Activated CD4-positive, alpha-beta T cell treated with anti-CD3 and anti-CD28 coated beads, Interleukin-2, amount 10 ng/mL, durations not matched to agents 7 days and 5 days (primary cell): ENCODE results near the gene PTPRT. TPM values are rescaled to one million over a fixed set of nuclear protein-coding genes. Genes with fewer than 3 reads are reported as not detected.

Experiments used
- CTCF ChIA-PET: fragments of 350-600 bp; sonication (Branson Sonifier 250); formaldehyde crosslinking; loops from one replicate; lab custom pipeline; 2021; ENCODE audit warnings: antibody characterized with exemption; lab: Charles Lee
- POLR2A ChIA-PET: fragments of 350-600 bp; sonication (Branson Sonifier 250); formaldehyde crosslinking; loops from one replicate; lab custom pipeline; 2021; ENCODE audit warnings: antibody characterized with exemption; lab: Charles Lee
- DNase-seq: peaks from one replicate; pipeline ENCODE4 v3.0.0-alpha.2; 2020
- H3K27ac Mint-ChIP-seq: one replicate; pipeline ENCODE4 v1.8.0; 2021; ENCODE audit warnings: mild to moderate bottlenecking, moderate library complexity, mixed read lengths
- H3K27me3 Mint-ChIP-seq: one replicate; pipeline ENCODE4 v1.8.0; 2021; ENCODE audit warnings: mixed read lengths
- H3K36me3 Mint-ChIP-seq: one replicate; pipeline ENCODE4 v1.8.0; 2021; ENCODE audit warnings: low read depth, mixed read lengths
- H3K4me1 Mint-ChIP-seq: one replicate; pipeline ENCODE4 v1.8.0; 2021; ENCODE audit warnings: mixed read lengths
- H3K4me3 Mint-ChIP-seq: one replicate; pipeline ENCODE4 v1.8.0; 2021; ENCODE audit warnings: mild to moderate bottlenecking, moderate library complexity, mixed read lengths
- H3K9me3 Mint-ChIP-seq: one replicate; pipeline ENCODE4 v1.8.0; 2021; ENCODE audit warnings: mixed read lengths
- total RNA-seq, 2 experiments: library from RNA; stranded (reverse); gene quantifications; one replicate each; pipeline ENCODE4 v1.2.3, GENCODE V29; 2021

Gene PTPRT
- total RNA-seq, 2 experiments from 2014 or later, result not detected

GRCh38 chr20:42309050-42309449, 880.7 kb downstream of the PTPRT start:
- POLR2A ChIA-PET, result no interaction called here
- no peaks in the 10 kb centered on the region for H3K4me1 Mint-ChIP-seq
- H3K4me3 Mint-ChIP-seq, result no peak overlapping the region
- H3K27ac Mint-ChIP-seq, result no peak overlapping the region
- CTCF ChIA-PET, result interaction anchor here (0.6 kb wide), 1 partner anchor 102 kb away, joined by 3 read pairs; no protein-coding TSS in a partner anchor
- H3K36me3 Mint-ChIP-seq, result no peaks in the 10 kb centered on the region
- DNase-seq, result no peak
- H3K27me3 Mint-ChIP-seq, result no peaks in the 10 kb centered on the region
- no peaks in the 10 kb centered on the region for H3K9me3 Mint-ChIP-seq

GRCh38 chr20:42308171-42308570, 881.5 kb downstream of the PTPRT start:
- POLR2A ChIA-PET, result no interaction called here
- no peaks in the 10 kb centered on the region for H3K27me3 Mint-ChIP-seq
- H3K27ac Mint-ChIP-seq, result no peak overlapping the region
- no peaks in the 10 kb centered on the region for H3K9me3 Mint-ChIP-seq
- H3K4me1 Mint-ChIP-seq, result no peaks in the 10 kb centered on the region
- no peak overlapping the region for H3K4me3 Mint-ChIP-seq
- H3K36me3 Mint-ChIP-seq, result no peaks in the 10 kb centered on the region
- CTCF ChIA-PET, result no interaction called here
- DNase-seq, result no peak

GRCh38 chr20:42295592-42295991, 894.1 kb downstream of the PTPRT start:
- Mint-ChIP-seq H3K4me3 (no peak overlapping the region), H3K27me3 (no peaks in the 10 kb centered on the region), H3K4me1 (no peaks in the 10 kb centered on the region), H3K36me3 (no peaks in the 10 kb centered on the region), H3K9me3 (peaks cover 4% of the 10 kb centered on the region), H3K27ac (no peak overlapping the region)
- ChIA-PET CTCF (no interaction called here), POLR2A (no interaction called here)
- DNase-seq, result no peak

- no peaks in the 10 kb centered on the region for H3K27me3 Mint-ChIP-seq
- DNase-seq, result no peak
- no peak overlapping the region for H3K27ac Mint-ChIP-seq
- no peaks in the 10 kb centered on the region for H3K36me3 Mint-ChIP-seq
- ChIA-PET POLR2A (no interaction called here), CTCF (no interaction called here)
- peaks cover 4% of the 10 kb centered on the region for H3K9me3 Mint-ChIP-seq
- no peaks in the 10 kb centered on the region for H3K4me1 Mint-ChIP-seq
- H3K4me3 Mint-ChIP-seq, result no peak overlapping the region
Measured at GRCh38 chr20:42294976-42295375, 894.7 kb downstream of the PTPRT start.

GRCh38 chr20:42281801-42282200, 907.9 kb downstream of the PTPRT start:
- DNase-seq, result no peak
- Mint-ChIP-seq H3K9me3 (no peaks in the 10 kb centered on the region), H3K27ac (no peak overlapping the region), H3K4me3 (no peak overlapping the region), H3K27me3 (no peaks in the 10 kb centered on the region), H3K4me1 (no peaks in the 10 kb centered on the region), H3K36me3 (no peaks in the 10 kb centered on the region)
- ChIA-PET POLR2A (no interaction called here), CTCF (no interaction called here)

GRCh38 chr20:42276718-42277602, 912.7 kb downstream of the PTPRT start:
- no peak for DNase-seq
- Mint-ChIP-seq H3K27ac (no peak overlapping the region), H3K27me3 (no peaks in the 10 kb centered on the region), H3K36me3 (no peaks in the 10 kb centered on the region), H3K4me1 (no peaks in the 10 kb centered on the region), H3K4me3 (no peak overlapping the region), H3K9me3 (no peaks in the 10 kb centered on the region)
- ChIA-PET POLR2A (no interaction called here), CTCF (no interaction called here)

GRCh38 chr20:42274986-42275385, 914.7 kb downstream of the PTPRT start:
- DNase-seq, result no peak
- Mint-ChIP-seq H3K27ac (no peak overlapping the region), H3K27me3 (no peaks in the 10 kb centered on the region), H3K36me3 (no peaks in the 10 kb centered on the region), H3K4me3 (no peak overlapping the region), H3K9me3 (no peaks in the 10 kb centered on the region), H3K4me1 (no peaks in the 10 kb centered on the region)
- ChIA-PET POLR2A (no interaction called here), CTCF (no interaction called here)

GRCh38 chr20:42272516-42272915, 917.2 kb downstream of the PTPRT start:
- no peak for DNase-seq
- no peaks in the 10 kb centered on the region for H3K36me3 Mint-ChIP-seq
- H3K27ac Mint-ChIP-seq, result no peak overlapping the region
- CTCF ChIA-PET, result no interaction called here
- H3K4me3 Mint-ChIP-seq, result no peak overlapping the region
- no peaks in the 10 kb centered on the region for H3K27me3 Mint-ChIP-seq
- H3K4me1 Mint-ChIP-seq, result no peaks in the 10 kb centered on the region
- POLR2A ChIA-PET, result no interaction called here
- H3K9me3 Mint-ChIP-seq, result no peaks in the 10 kb centered on the region

GRCh38 chr20:42270539-42270938, 919.2 kb downstream of the PTPRT start:
- H3K27ac Mint-ChIP-seq, result no peak overlapping the region
- H3K9me3 Mint-ChIP-seq, result no peaks in the 10 kb centered on the region
- H3K4me1 Mint-ChIP-seq, result no peaks in the 10 kb centered on the region
- CTCF ChIA-PET, result interaction anchor here (0.5 kb wide), 1 partner anchor 205 kb away, joined by 3 read pairs; no protein-coding TSS in a partner anchor
- POLR2A ChIA-PET, result no interaction called here
- H3K4me3 Mint-ChIP-seq, result no peak overlapping the region
- no peaks in the 10 kb centered on the region for H3K27me3 Mint-ChIP-seq
- DNase-seq, result no peak
- H3K36me3 Mint-ChIP-seq, result no peaks in the 10 kb centered on the region

- ChIA-PET POLR2A (no interaction called here), CTCF (no interaction called here)
- H3K27ac Mint-ChIP-seq, result no peak overlapping the region
- no peak for DNase-seq
- H3K27me3 Mint-ChIP-seq, result no peaks in the 10 kb centered on the region
- H3K4me3 Mint-ChIP-seq, result no peak overlapping the region
- H3K9me3 Mint-ChIP-seq, result no peaks in the 10 kb centered on the region
- no peaks in the 10 kb centered on the region for H3K4me1 Mint-ChIP-seq
- no peaks in the 10 kb centered on the region for H3K36me3 Mint-ChIP-seq
Measured at GRCh38 chr20:42267793-42268384, 921.8 kb downstream of the PTPRT start.

GRCh38 chr20:42261766-42262270, 927.9 kb downstream of the PTPRT start:
- CTCF ChIA-PET, result no interaction called here
- POLR2A ChIA-PET, result no interaction called here
- Mint-ChIP-seq H3K4me1 (no peaks in the 10 kb centered on the region), H3K9me3 (no peaks in the 10 kb centered on the region), H3K4me3 (no peak overlapping the region), H3K27me3 (no peaks in the 10 kb centered on the region), H3K36me3 (no peaks in the 10 kb centered on the region), H3K27ac (no peak overlapping the region)
- no peak for DNase-seq

- POLR2A ChIA-PET, result no interaction called here
- H3K36me3 Mint-ChIP-seq, result no peaks in the 10 kb centered on the region
- H3K4me1 Mint-ChIP-seq, result no peaks in the 10 kb centered on the region
- CTCF ChIA-PET, result no interaction called here
- no peaks in the 10 kb centered on the region for H3K27me3 Mint-ChIP-seq
- DNase-seq, result no peak
- H3K27ac Mint-ChIP-seq, result no peak overlapping the region
- H3K9me3 Mint-ChIP-seq, result no peaks in the 10 kb centered on the region
- no peak overlapping the region for H3K4me3 Mint-ChIP-seq
Measured at GRCh38 chr20:42260184-42260583, 929.5 kb downstream of the PTPRT start.

GRCh38 chr20:42259389-42259788, 930.3 kb downstream of the PTPRT start:
- POLR2A ChIA-PET, result no interaction called here
- no peaks in the 10 kb centered on the region for H3K4me1 Mint-ChIP-seq
- CTCF ChIA-PET, result interaction anchor here (1.2 kb wide), 1 partner anchor 19 kb away, joined by 3 read pairs; no protein-coding TSS in a partner anchor
- no peaks in the 10 kb centered on the region for H3K27me3 Mint-ChIP-seq
- H3K4me3 Mint-ChIP-seq, result no peak overlapping the region
- H3K36me3 Mint-ChIP-seq, result no peaks in the 10 kb centered on the region
- no peak overlapping the region for H3K27ac Mint-ChIP-seq
- DNase-seq, result no peak
- no peaks in the 10 kb centered on the region for H3K9me3 Mint-ChIP-seq
